GM12878 (cell line): Measurements from ENCODE around the gene DSTN. TPM values are rescaled to one million over a fixed set of nuclear protein-coding genes. Genes with fewer than 3 reads are reported as not detected.

Source experiments
- ATAC-seq: fragments of 200-7000 bp; cut with Tn5 transposase; 3 replicates; pipeline ENCODE4 v1.9.1; 2020; ENCODE audit warnings: mild to moderate bottlenecking, moderate library complexity
- BruUV-seq: library from RNA; stranded (reverse); fragments of 400-500 nt; replicated peaks from 2 replicates; lab custom pipeline; 2021; lab: Mats Ljungman, UMichigan
- CTCF ChIA-PET: fragments of 300-600 bp; sonication (Branson Sonifier 250); formaldehyde crosslinking; extraction: SDS; loops from one replicate; lab custom pipeline; 2021; ENCODE audit warnings: inconsistent platforms; lab: Yijun Ruan, JAX
- POLR2A ChIA-PET: fragments of 350-600 bp; formaldehyde crosslinking; extraction: SDS; loops from one replicate; lab custom pipeline; 2021; ENCODE audit warnings: inconsistent platforms; lab: Charles Lee
- RAD21 ChIA-PET: fragments of 300-600 bp; sonication (Branson Sonifier 250); formaldehyde crosslinking; loops from one replicate; lab custom pipeline; 2023; ENCODE audit warnings: antibody characterized with exemption; ENCODE audit not compliant: unreplicated experiment; lab: Charles Lee
- SMC1A ChIA-PET: fragments of 300-600 bp; sonication (Branson Sonifier 250); formaldehyde crosslinking; loops from one replicate; lab custom pipeline; 2023; ENCODE audit not compliant: unreplicated experiment, uncharacterized antibody; lab: Charles Lee
- DNase-seq: peaks from one replicate; pipeline ENCODE4 v3.0.0-alpha.2; 2011; ENCODE audit warnings: low read depth, low spot score
- FAIRE-seq: peaks from 3 replicates; lab custom pipeline; 2011; peaks lifted over from hg19 to GRCh38; lab: Jason Lieb, UNC
- H2AFZ ChIP-seq: 2 replicates; pipeline ENCODE4 v1.6.0; 2011; ENCODE audit warnings: low read depth, low read length, control low read depth; ENCODE audit not compliant: control insufficient read depth
- H3K27ac ChIP-seq: 2 replicates; pipeline ENCODE4 v1.5.1; 2011; ENCODE audit warnings: control low read depth; ENCODE audit not compliant: control insufficient read depth, insufficient read depth
- H3K27me3 ChIP-seq, 2 experiments: replicated peaks in 1 of 2; 2 replicates each; pipeline versions ENCODE4 v1.6.0 to v1.6.1; 2011; ENCODE audit warnings: low read length in 1 of 2; ENCODE audit not compliant: control insufficient read depth in 2 of 2, insufficient read depth in 2 of 2
- H3K36me3 ChIP-seq, 2 experiments: 2 replicates each; pipeline ENCODE4 v1.5.1; 2011; ENCODE audit warnings: low read length in 1 of 2; ENCODE audit not compliant: control insufficient read depth in 2 of 2, insufficient read depth in 2 of 2
- H3K4me1 ChIP-seq: 2 replicates; pipeline ENCODE4 v1.6.1; 2011; ENCODE audit warnings: mild to moderate bottlenecking, low read length, moderate library complexity, mixed read lengths; ENCODE audit not compliant: control insufficient read depth, insufficient read depth
- H3K4me2 ChIP-seq: 2 replicates; pipeline ENCODE4 v1.6.0; 2011; ENCODE audit warnings: control low read depth; ENCODE audit not compliant: control insufficient read depth, insufficient read depth
- H3K4me3 ChIP-seq: fragments of 200-600 bp; sonication (generic); 2 replicates; pipeline ENCODE4 v1.5.1; 2016
- H3K79me2 ChIP-seq: 2 replicates; pipeline ENCODE4 v1.6.0; 2011; ENCODE audit warnings: low read length; ENCODE audit not compliant: control insufficient read depth, insufficient read depth
- H3K9ac ChIP-seq: 2 replicates; pipeline ENCODE4 v1.8.0; 2011; ENCODE audit warnings: low read length, control low read depth, mixed read lengths; ENCODE audit not compliant: control insufficient read depth, insufficient read depth
- H3K9me3 ChIP-seq: replicated peaks from 3 replicates; pipeline ENCODE4 v1.5.1; 2011; ENCODE audit warnings: mild to moderate bottlenecking, low read length; ENCODE audit not compliant: control insufficient read depth, insufficient read depth
- H4K20me1 ChIP-seq: 2 replicates; pipeline ENCODE4 v1.6.0; 2011; ENCODE audit not compliant: control insufficient read depth, insufficient read depth
- ATF7 ChIP-seq: fragments of 450-650 bp; IDR thresholded peaks from 2 replicates; pipeline ENCODE4 v1.6.1; 2016; ENCODE audit warnings: low read depth, mild to moderate bottlenecking
- CHD4 ChIP-seq: fragments of 200-600 bp; sonication (generic); IDR thresholded peaks from 2 replicates; pipeline ENCODE4 v1.6.1; 2016; ENCODE audit warnings: mild to moderate bottlenecking
- GABPA ChIP-seq: IDR thresholded peaks from 2 replicates; pipeline ENCODE4 v1.6.1; 2014; ENCODE audit warnings: antibody characterized with exemption, low read depth, mild to moderate bottlenecking, inconsistent platforms
- GATAD2B ChIP-seq: fragments of 450-650 bp; conservative IDR thresholded peaks from 2 replicates; pipeline ENCODE4 v1.6.1; 2017; ENCODE audit warnings: low read depth, mild to moderate bottlenecking, moderate library complexity
- IKZF1 ChIP-seq: fragments of 450-650 bp; conservative IDR thresholded peaks from 2 replicates; pipeline ENCODE4 v1.6.1; 2017; ENCODE audit warnings: antibody characterized with exemption, mild to moderate bottlenecking
- MTA2 ChIP-seq: fragments of 450-650 bp; IDR thresholded peaks from 2 replicates; pipeline ENCODE4 v1.6.1; 2016; ENCODE audit warnings: low read depth, mild to moderate bottlenecking, moderate library complexity
- MYB ChIP-seq: fragments of 150-350 bp; IDR thresholded peaks from 2 replicates; pipeline ENCODE4 v1.6.1; 2014; ENCODE audit warnings: mild to moderate bottlenecking, low read depth, low read length, borderline replicate concordance
- NFYA ChIP-seq: IDR thresholded peaks from 2 replicates; pipeline ENCODE4 v1.6.1; 2011; ENCODE audit warnings: low read depth, mild to moderate bottlenecking, low read length, improper control_type of control experiment, borderline replicate concordance
- POLR2AphosphoS5 ChIP-seq: IDR thresholded peaks from 2 replicates; pipeline ENCODE4 v1.6.1; 2011; ENCODE audit warnings: mild to moderate bottlenecking, low read length, inconsistent platforms
- WGBS: methylation state at CpG from one replicate; pipeline ENCODE4 v1.1.6; 2016; ENCODE audit warnings: low lambda C conversion rate; ENCODE audit not compliant: insufficient replicate concordance, insufficient coverage; ENCODE audit errors: missing lambda C conversion rate; 5-methylcytosine and 5-hydroxymethylcytosine counted together
- in situ Hi-C: fragments of 300-500 bp; cut with MboI; formaldehyde crosslinking; loops from 9 replicates; pipeline ENCODE4 v1.14.3; 2018; ENCODE audit warnings: mixed read lengths
- intact Hi-C: fragments of 100-400 bp; cut with micrococcal nuclease; formaldehyde crosslinking; loops from one replicate; pipeline ENCODE4 v1.14.2; 2022; ENCODE audit not compliant: unreplicated experiment
- polyA plus RNA-seq, 11 experiments: library from polyadenylated mRNA; depleted of rRNA in 4 of 11; unstranded in 6 of 11; stranded (reverse) in 5 of 11; fragments of >200 nt; fragmentation: Nextera tagmentation in 4 of 11; fragmentation: Illumina TruSeq in 1 of 11; extraction: Ambion mirVana in 4 of 11; extraction: Trizol in 1 of 11; gene quantifications; 1 replicate in 1 of 11; 2 replicates in 10 of 11; pipeline versions ENCODE4 v1.2.1 to v1.2.3, GENCODE V29; 2011 to 2016; ENCODE audit warnings: inconsistent platforms in 2 of 11, missing spikeins in 2 of 11, low read depth in 1 of 11
- total RNA-seq, 4 experiments: library from RNA; depleted of rRNA in 3 of 4; stranded (reverse); fragments of >200 nt in 3 of 4; fragmentation: Illumina TruSeq in 1 of 4; extraction: Trizol in 1 of 4; gene quantifications; 2 replicates each; pipeline versions ENCODE4 v1.2.1 to v1.2.3, GENCODE V29; 2013 to 2021
- TF ChIP-seq, protein P1 (sequence below): fragments of 450-650 bp; formaldehyde crosslinking; IDR thresholded peaks from 2 replicates; pipeline ENCODE4 v1.4.0; 2020; ENCODE audit warnings: mild to moderate bottlenecking, moderate library complexity
- TF ChIP-seq, protein P2 (sequence below): IDR thresholded peaks from 2 replicates; pipeline ENCODE4 v1.6.1; 2012; ENCODE audit warnings: low read depth, low read length, improper control_type of control experiment
- TF ChIP-seq, protein P3 (sequence below): IDR thresholded peaks from 2 replicates; pipeline ENCODE4 v1.6.1; 2011; ENCODE audit warnings: borderline replicate concordance, low read depth, mild to moderate bottlenecking, moderate library complexity, mixed read lengths, low read length; ENCODE audit not compliant: insufficient read depth; ENCODE audit errors: extremely low read length

The DSTN gene
- total and polyA plus RNA-seq, 10 of the 15 experiments (the other 5 are each of a cell fraction or from before 2014, with no cell fraction given) = 26.7 to 137 (median 40.8) TPM

DNA sequence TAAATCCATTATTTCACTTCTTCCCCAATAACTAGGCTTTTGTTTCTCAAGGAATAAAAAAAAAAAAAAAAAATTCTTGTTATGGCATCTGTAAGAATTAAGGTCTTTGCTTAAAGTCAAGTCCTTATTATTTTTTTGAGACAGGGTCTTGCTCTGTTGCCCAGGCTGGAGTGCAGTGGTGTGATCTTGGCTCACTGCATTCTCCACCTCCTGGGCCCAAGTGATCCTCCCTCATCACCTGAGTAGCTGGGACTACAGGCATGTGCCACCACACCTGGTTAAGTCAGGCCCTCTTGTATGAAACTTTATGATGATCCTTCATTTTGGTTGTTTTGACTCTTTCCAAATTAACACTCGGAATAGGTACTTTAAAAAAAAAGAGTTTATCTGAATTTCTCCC is 17.3 kb downstream of the DSTN start:
- POLR2A ChIA-PET = no interaction called here
- H3K27ac ChIP-seq = no peak overlapping the region
- no peak for TF ChIP-seq GABPA
- TF ChIP-seq POLR2AphosphoS5 = no peak
- TF ChIP-seq ATF7 = no peak
- no peak for TF ChIP-seq NFYA
- TF ChIP-seq MYB = no peak
- TF ChIP-seq, protein P1, sequence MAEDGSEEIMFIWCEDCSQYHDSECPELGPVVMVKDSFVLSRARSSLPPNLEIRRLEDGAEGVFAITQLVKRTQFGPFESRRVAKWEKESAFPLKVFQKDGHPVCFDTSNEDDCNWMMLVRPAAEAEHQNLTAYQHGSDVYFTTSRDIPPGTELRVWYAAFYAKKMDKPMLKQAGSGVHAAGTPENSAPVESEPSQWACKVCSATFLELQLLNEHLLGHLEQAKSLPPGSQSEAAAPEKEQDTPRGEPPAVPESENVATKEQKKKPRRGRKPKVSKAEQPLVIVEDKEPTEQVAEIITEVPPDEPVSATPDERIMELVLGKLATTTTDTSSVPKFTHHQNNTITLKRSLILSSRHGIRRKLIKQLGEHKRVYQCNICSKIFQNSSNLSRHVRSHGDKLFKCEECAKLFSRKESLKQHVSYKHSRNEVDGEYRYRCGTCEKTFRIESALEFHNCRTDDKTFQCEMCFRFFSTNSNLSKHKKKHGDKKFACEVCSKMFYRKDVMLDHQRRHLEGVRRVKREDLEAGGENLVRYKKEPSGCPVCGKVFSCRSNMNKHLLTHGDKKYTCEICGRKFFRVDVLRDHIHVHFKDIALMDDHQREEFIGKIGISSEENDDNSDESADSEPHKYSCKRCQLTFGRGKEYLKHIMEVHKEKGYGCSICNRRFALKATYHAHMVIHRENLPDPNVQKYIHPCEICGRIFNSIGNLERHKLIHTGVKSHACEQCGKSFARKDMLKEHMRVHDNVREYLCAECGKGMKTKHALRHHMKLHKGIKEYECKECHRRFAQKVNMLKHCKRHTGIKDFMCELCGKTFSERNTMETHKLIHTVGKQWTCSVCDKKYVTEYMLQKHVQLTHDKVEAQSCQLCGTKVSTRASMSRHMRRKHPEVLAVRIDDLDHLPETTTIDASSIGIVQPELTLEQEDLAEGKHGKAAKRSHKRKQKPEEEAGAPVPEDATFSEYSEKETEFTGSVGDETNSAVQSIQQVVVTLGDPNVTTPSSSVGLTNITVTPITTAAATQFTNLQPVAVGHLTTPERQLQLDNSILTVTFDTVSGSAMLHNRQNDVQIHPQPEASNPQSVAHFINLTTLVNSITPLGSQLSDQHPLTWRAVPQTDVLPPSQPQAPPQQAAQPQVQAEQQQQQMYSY (CRISPR knock-in tag) = no peak
- TF ChIP-seq IKZF1 = no peak
- TF ChIP-seq MTA2 = no peak
- TF ChIP-seq, protein P2, sequence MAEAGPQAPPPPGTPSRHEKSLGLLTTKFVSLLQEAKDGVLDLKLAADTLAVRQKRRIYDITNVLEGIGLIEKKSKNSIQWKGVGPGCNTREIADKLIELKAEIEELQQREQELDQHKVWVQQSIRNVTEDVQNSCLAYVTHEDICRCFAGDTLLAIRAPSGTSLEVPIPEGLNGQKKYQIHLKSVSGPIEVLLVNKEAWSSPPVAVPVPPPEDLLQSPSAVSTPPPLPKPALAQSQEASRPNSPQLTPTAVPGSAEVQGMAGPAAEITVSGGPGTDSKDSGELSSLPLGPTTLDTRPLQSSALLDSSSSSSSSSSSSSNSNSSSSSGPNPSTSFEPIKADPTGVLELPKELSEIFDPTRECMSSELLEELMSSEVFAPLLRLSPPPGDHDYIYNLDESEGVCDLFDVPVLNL = no peak
- no peak for TF ChIP-seq GATAD2B
- no peak for TF ChIP-seq CHD4
- TF ChIP-seq, protein P3, sequence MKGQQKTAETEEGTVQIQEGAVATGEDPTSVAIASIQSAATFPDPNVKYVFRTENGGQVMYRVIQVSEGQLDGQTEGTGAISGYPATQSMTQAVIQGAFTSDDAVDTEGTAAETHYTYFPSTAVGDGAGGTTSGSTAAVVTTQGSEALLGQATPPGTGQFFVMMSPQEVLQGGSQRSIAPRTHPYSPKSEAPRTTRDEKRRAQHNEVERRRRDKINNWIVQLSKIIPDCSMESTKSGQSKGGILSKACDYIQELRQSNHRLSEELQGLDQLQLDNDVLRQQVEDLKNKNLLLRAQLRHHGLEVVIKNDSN = no peak
- in situ Hi-C loops = no loop called here
- RAD21 ChIA-PET = interaction anchor here (0.6 kb wide), 1 partner anchor 90 kb away, joined by 3 read pairs; no protein-coding TSS in a partner anchor
- no peak overlapping the region for H3K9ac ChIP-seq
- no peak for FAIRE-seq
- no peak overlapping the region for H3K4me3 ChIP-seq
- H3K36me3 ChIP-seq = no peaks in the 10 kb centered on the region
- DNase-seq = no peak
- no TSS peak for BruUV-seq
- intact Hi-C loops = no loop called here
- H3K9me3 ChIP-seq = no peaks in the 10 kb centered on the region
- ATAC-seq = no peak
- H2AFZ ChIP-seq = no peak overlapping the region
- H3K4me1 ChIP-seq = no peaks in the 10 kb centered on the region
- H3K27me3 ChIP-seq = no peaks in the 10 kb centered on the region
- no peak overlapping the region for H3K4me2 ChIP-seq
- no peaks in the 10 kb centered on the region for H4K20me1 ChIP-seq
- no peaks in the 10 kb centered on the region; the same call in 1 of the 2 replicates for H3K79me2 ChIP-seq
- CTCF ChIA-PET = no interaction called here
- 87% methylated on average over 1 of the region's 1 CpG for WGBS
- SMC1A ChIA-PET = interaction anchor here (0.9 kb wide), 1 partner anchor 16 kb away, joined by 3 read pairs; no protein-coding TSS in a partner anchor
